ENCODE results near the gene PODNL1. TPM values are rescaled to one million over a fixed set of nuclear protein-coding genes. Genes with fewer than 3 reads are reported as not detected.
"Not testable (repeated sequence)": the region's sequence is repeated elsewhere in the genome, so short reads cannot be mapped to it uniquely, and the experiment has no call there.

Gene PODNL1
- total RNA-seq, 2 donors from 2014 or later, result 4.1 to 4.4 TPM

DNA sequence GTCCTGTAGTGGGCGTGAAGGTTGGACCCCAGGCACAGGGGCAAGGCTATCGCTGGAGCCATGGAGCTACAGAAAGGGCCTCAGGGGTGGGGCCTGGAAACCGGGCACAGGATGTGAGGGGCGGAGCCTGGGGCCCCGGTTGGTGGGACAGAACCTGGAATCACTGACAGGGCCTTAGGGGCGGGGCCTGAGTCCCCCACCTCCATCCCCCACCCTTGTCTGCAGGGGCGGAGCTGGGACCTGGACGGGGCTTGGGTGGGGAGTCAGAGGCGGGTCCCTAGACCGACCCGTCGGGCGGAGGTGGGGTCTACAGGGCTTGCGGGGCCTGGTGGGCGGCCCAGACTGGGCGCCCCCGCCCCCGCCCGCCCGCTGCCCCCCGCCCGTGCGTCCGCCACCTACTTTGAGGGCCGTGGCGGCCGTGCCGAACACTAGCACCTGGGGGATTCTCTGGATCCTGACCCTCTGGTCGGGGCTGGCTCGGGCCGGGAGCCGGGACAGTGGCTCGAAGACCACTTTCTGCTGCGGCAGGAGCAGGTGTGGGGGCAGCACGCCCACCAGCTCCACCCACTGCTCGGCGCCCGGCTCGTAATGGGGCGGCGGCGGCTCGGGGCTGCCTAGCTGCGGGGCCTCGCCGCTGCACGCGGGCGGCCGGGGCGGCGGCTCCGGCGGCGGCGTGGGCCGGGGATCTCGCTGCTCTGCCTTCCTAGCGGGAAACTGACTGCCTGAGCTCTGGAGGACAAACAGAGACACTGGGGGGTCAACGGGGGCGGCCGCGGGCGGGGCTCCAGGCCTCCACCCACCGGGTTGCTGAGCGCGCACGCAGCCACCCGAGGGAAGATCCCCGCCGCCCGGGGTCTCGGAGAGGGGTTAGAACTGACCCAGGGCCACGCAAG lies 40.4 kb upstream of the PODNL1 start:
- Histone ChIP-seq H3K9ac (ENCODE audit: low read depth in 2 of 2, low read length in 2 of 2) (peak overlapping the region in 1 of 2 donors; percentile 60), H3K9me3 (no peaks in the 10 kb centered on the region), H3K4me1 (peaks cover 7% of the 10 kb centered on the region), H3K4me3 (peak overlapping the region; percentile 43), H3K36me3 (no peaks in the 10 kb centered on the region), H3K27me3 (no peaks in the 10 kb centered on the region), H3K27ac (peak overlapping the region; percentile 17)
- DNase-seq, result peak; percentile 77
- TF ChIP-seq, protein P1, sequence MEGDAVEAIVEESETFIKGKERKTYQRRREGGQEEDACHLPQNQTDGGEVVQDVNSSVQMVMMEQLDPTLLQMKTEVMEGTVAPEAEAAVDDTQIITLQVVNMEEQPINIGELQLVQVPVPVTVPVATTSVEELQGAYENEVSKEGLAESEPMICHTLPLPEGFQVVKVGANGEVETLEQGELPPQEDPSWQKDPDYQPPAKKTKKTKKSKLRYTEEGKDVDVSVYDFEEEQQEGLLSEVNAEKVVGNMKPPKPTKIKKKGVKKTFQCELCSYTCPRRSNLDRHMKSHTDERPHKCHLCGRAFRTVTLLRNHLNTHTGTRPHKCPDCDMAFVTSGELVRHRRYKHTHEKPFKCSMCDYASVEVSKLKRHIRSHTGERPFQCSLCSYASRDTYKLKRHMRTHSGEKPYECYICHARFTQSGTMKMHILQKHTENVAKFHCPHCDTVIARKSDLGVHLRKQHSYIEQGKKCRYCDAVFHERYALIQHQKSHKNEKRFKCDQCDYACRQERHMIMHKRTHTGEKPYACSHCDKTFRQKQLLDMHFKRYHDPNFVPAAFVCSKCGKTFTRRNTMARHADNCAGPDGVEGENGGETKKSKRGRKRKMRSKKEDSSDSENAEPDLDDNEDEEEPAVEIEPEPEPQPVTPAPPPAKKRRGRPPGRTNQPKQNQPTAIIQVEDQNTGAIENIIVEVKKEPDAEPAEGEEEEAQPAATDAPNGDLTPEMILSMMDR (IDR thresholded peaks at IDR 0.05), result no peak
- intact Hi-C loops (cut with DNase I), result no loop called here

DNA sequence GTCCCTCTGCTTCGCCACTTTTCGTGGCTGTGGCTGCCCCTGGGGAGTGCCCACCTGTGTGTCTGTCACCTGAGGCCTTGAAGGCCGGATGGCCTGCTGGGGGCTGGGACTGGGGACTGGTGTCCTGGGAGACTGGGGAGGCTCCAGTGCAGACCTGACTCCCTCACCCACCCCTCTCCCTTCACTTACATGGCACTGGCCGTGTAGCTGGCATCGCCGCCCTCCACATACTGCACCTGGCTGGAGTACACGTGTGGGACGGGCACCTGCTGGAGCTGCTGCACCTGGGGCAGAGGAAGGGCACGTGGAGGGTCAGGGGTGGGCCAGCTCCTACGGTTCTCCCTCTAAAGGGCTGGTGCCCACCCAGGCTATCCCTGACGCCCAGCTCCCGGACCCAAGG lies 39.6 kb upstream of the PODNL1 start:
- intact Hi-C loops (cut with DNase I), result no loop called here
- TF ChIP-seq, protein P1 (IDR thresholded peaks at IDR 0.05), result no peak
- H3K27me3 ChIP-seq, result no peaks in the 10 kb centered on the region
- H3K9ac ChIP-seq (ENCODE audit: low read depth in 2 of 2, low read length in 2 of 2), result no peak overlapping the region
- H3K4me1 ChIP-seq, result peaks cover 7% of the 10 kb centered on the region
- H3K9me3 ChIP-seq, result no peaks in the 10 kb centered on the region
- no peaks in the 10 kb centered on the region for H3K36me3 ChIP-seq
- no peak overlapping the region for H3K4me3 ChIP-seq
- DNase-seq, result no peak
- H3K27ac ChIP-seq, result peak overlapping the region; percentile 17

DNA sequence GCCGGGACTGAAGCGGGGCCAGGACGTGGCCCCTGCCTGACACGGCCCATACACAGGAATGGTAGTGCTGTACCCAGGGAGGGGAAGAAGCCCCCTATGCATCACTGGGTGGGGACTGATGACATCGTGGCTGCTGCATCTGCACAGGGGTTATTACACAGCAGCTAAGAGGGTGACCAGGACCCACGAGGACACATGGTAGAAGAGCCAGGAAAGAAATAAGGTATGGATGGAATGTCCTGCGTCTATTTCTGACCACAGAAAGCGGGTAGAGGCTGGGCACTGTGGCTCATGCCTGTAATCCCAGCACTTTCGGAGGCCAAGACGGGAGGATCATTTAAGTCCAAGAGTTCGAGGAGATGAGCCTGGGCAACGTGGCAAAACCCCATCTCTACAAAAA lies 38.2 kb upstream of the PODNL1 start:
- intact Hi-C loops (cut with DNase I), result no loop called here
- Histone ChIP-seq H3K27ac (no peak overlapping the region), H3K9ac (ENCODE audit: low read depth in 2 of 2, low read length in 2 of 2) (no peak overlapping the region), H3K36me3 (peaks cover 3% of the 10 kb centered on the region), H3K27me3 (no peaks in the 10 kb centered on the region), H3K4me1 (peaks cover 7% of the 10 kb centered on the region), H3K9me3 (no peaks in the 10 kb centered on the region), H3K4me3 (no peak overlapping the region)
- TF ChIP-seq, protein P1 (IDR thresholded peaks at IDR 0.05), result no peak
- DNase-seq, result no peak

DNA sequence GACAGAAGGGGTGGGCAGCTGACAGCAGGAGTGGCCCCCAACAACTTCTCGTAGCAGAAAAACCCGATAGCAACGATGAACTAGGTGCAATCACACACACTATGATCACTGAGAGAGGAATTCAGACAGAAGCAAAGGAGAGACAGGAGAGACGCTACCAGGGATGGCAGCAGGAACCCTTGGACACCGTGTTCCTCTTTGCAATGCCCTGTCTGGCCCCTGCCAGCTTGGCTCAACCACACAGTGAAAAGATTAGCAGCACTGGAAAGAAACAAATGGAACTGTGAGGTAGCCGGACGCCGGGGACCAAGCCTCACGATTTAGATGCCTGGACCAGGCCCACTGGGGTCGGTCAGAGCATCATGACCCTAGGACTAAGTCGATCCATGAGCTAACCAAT lies 37.7 kb upstream of the PODNL1 start:
- Histone ChIP-seq H3K27ac (no peak overlapping the region), H3K9ac (ENCODE audit: low read depth in 2 of 2, low read length in 2 of 2) (no peak overlapping the region), H3K4me3 (no peak overlapping the region), H3K9me3 (no peaks in the 10 kb centered on the region), H3K4me1 (peaks cover 7% of the 10 kb centered on the region), H3K36me3 (peaks cover 3% of the 10 kb centered on the region), H3K27me3 (no peaks in the 10 kb centered on the region)
- intact Hi-C loops (cut with DNase I), result no loop called here
- DNase-seq, result no peak
- TF ChIP-seq, protein P1 (IDR thresholded peaks at IDR 0.05), result no peak

DNA sequence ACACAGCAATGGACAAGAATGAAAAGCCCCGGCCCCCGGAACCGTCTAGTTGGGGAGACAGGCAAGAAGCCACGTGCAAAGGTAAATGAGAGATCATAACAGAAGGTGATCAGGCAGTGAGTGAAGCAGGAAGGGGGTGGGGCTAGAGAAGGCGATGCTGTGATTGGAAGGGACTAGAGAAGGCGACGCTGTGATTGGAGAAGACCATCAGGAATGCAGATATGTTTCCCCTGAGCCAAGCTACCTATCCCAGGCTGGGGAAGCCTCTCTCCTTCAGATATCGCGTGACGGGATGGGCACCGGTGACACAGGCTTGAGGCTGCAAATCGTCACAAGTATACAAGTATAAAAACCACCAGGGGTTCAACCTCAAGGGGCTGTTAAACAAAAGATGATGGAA lies 35.9 kb upstream of the PODNL1 start:
- Histone ChIP-seq H3K27me3 (no peaks in the 10 kb centered on the region), H3K9me3 (no peaks in the 10 kb centered on the region), H3K9ac (ENCODE audit: low read depth in 2 of 2, low read length in 2 of 2) (no peak overlapping the region), H3K36me3 (peaks cover 7% of the 10 kb centered on the region), H3K4me1 (peaks cover 2% of the 10 kb centered on the region), H3K4me3 (no peak overlapping the region), H3K27ac (no peak overlapping the region)
- TF ChIP-seq, protein P1 (IDR thresholded peaks at IDR 0.05), result no peak
- no peak for DNase-seq
- intact Hi-C loops (cut with DNase I), result no loop called here

DNA sequence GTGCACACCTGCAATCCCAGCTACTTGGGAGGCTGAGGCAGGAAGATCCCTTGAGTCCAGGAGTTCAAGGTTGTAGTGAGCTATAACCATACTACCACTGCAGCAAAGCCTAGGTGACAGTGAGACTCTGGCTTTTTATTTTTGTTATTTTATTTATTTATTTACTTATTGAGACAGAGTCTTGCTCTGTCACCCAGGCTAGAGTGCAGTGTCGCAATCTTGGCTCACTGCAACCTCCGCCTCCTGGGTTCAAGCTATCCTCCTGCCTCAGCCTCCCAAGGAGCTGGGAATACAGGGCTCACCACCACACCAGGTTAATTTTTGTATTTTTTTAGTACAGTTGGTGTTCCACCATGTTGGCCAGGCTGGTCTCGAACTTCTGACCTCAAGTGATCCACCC lies 35.3 kb upstream of the PODNL1 start:
- H3K4me3 ChIP-seq; H3K27me3 ChIP-seq; intact Hi-C loops (cut with DNase I); H3K27ac ChIP-seq; H3K9me3 ChIP-seq; DNase-seq; H3K9ac ChIP-seq (ENCODE audit: low read depth in 2 of 2, low read length in 2 of 2); H3K4me1 ChIP-seq: not testable (repeated sequence)
- H3K36me3 ChIP-seq, result peaks cover 13% of the 10 kb centered on the region
